DOHH2 (cell line): ENCODE data around the gene MTARC2.

Experiments
- H3F3A ChIP-seq: fragments of 200-600 bp; sonication (generic), shearing (Covaris generic); 2 replicates; pipeline ENCODE4 v1.6.0; 2016; ENCODE audit warnings: antibody characterized with exemption, mild to moderate bottlenecking; ENCODE audit not compliant: control insufficient read depth, insufficient read depth
- H3K27ac ChIP-seq: fragments of 200-600 bp; sonication (generic); 2 replicates; pipeline ENCODE4 v1.5.1; 2014; ENCODE audit warnings: low read depth, mild to moderate bottlenecking, low read length, moderate library complexity
- H3K27me3 ChIP-seq: fragments of 200-600 bp; sonication (generic); 2 replicates; pipeline ENCODE4 v1.6.1; 2014; ENCODE audit warnings: mild to moderate bottlenecking, low read length, mixed read lengths; ENCODE audit not compliant: control insufficient read depth
- H3K36me3 ChIP-seq: fragments of 200-600 bp; sonication (generic); 2 replicates; pipeline ENCODE4 v1.6.1; 2014; ENCODE audit warnings: mild to moderate bottlenecking, low read length, moderate library complexity, mixed read lengths; ENCODE audit not compliant: control insufficient read depth
- H3K4me1 ChIP-seq: fragments of 200-600 bp; sonication (generic); 2 replicates; pipeline ENCODE4 v1.6.1; 2014; ENCODE audit warnings: mild to moderate bottlenecking, low read length, mixed read lengths; ENCODE audit not compliant: control insufficient read depth
- H3K4me2 ChIP-seq: fragments of 200-600 bp; sonication (generic); 2 replicates; pipeline ENCODE4 v1.6.0; 2014; ENCODE audit warnings: mild to moderate bottlenecking, low read length, moderate library complexity
- H3K4me3 ChIP-seq: fragments of 200-600 bp; sonication (generic); 2 replicates; pipeline ENCODE4 v1.5.1; 2014; ENCODE audit warnings: mild to moderate bottlenecking, low read length, mixed read lengths
- H3K79me2 ChIP-seq: fragments of 200-600 bp; sonication (generic); 2 replicates; pipeline ENCODE4 v1.6.1; 2014; ENCODE audit warnings: mild to moderate bottlenecking, low read length, mixed read lengths; ENCODE audit not compliant: control insufficient read depth
- H3K9me2 ChIP-seq: fragments of 200-600 bp; sonication (generic); replicated peaks from 2 replicates; pipeline ENCODE4 v1.6.1; 2014; ENCODE audit warnings: mild to moderate bottlenecking, low read length, mixed read lengths; ENCODE audit not compliant: control insufficient read depth
- H3K9me3 ChIP-seq: fragments of 200-600 bp; sonication (generic); 2 replicates; pipeline ENCODE4 v1.6.1; 2014; ENCODE audit warnings: antibody characterized with exemption, low read length, mixed read lengths; ENCODE audit not compliant: control insufficient read depth, insufficient read depth
- H4K20me1 ChIP-seq: fragments of 200-600 bp; sonication (generic); 2 replicates; pipeline ENCODE4 v1.6.0; 2014; ENCODE audit warnings: low read depth, mild to moderate bottlenecking, antibody characterized with exemption, low read length, moderate library complexity; ENCODE audit not compliant: control insufficient read depth, insufficient read depth
- EZH2phosphoT487 ChIP-seq: fragments of 200-600 bp; sonication (generic); IDR thresholded peaks from 2 replicates; pipeline ENCODE4 v1.6.1; 2017; ENCODE audit warnings: borderline replicate concordance, mild to moderate bottlenecking, antibody characterized with exemption, low read length, moderate library complexity, mixed read lengths
- TF ChIP-seq, protein P1 (sequence below): fragments of 200-600 bp; sonication (generic); IDR thresholded peaks from one replicate; pipeline ENCODE4 v1.5.1; 2014; ENCODE audit warnings: antibody characterized with exemption, mild to moderate bottlenecking, low read depth, low read length; ENCODE audit not compliant: poor library complexity, severe bottlenecking

Gene MTARC2

DNA sequence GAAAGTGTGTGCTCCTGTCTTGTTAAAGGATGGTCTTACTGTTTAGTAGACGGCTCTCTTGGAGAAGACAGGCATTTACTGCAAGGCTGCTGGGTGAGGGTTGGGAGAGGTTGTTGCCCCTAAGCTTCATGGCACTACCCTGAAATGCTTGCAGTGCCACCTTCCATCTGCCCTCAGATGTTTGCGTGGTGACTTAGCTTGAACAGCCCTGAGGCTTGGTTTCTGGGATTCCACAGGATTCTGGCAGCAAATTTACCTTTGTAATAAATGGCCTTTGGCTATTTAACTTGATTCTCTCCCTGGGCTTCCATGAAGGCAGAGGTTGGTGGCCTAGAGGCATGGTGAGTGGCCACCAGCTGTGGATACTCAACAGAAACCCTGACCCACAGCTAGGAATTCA, 50.2 kb downstream of the MTARC2 start:
- TF ChIP-seq, protein P1, sequence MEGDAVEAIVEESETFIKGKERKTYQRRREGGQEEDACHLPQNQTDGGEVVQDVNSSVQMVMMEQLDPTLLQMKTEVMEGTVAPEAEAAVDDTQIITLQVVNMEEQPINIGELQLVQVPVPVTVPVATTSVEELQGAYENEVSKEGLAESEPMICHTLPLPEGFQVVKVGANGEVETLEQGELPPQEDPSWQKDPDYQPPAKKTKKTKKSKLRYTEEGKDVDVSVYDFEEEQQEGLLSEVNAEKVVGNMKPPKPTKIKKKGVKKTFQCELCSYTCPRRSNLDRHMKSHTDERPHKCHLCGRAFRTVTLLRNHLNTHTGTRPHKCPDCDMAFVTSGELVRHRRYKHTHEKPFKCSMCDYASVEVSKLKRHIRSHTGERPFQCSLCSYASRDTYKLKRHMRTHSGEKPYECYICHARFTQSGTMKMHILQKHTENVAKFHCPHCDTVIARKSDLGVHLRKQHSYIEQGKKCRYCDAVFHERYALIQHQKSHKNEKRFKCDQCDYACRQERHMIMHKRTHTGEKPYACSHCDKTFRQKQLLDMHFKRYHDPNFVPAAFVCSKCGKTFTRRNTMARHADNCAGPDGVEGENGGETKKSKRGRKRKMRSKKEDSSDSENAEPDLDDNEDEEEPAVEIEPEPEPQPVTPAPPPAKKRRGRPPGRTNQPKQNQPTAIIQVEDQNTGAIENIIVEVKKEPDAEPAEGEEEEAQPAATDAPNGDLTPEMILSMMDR = no peak
- no peak for TF ChIP-seq EZH2phosphoT487
- no peaks in the 10 kb centered on the region for H3K79me2 ChIP-seq
- H3K4me3 ChIP-seq = no peak overlapping the region
- H3K9me2 ChIP-seq = no peaks in the 10 kb centered on the region
- H3K36me3 ChIP-seq = no peaks in the 10 kb centered on the region
- H3K27ac ChIP-seq = no peak overlapping the region
- H3K9me3 ChIP-seq = no peaks in the 10 kb centered on the region
- H3K4me1 ChIP-seq = no peaks in the 10 kb centered on the region
- no peak overlapping the region for H3K4me2 ChIP-seq
- no peaks in the 10 kb centered on the region for H3F3A ChIP-seq
- no peaks in the 10 kb centered on the region for H4K20me1 ChIP-seq
- no peaks in the 10 kb centered on the region for H3K27me3 ChIP-seq

DNA sequence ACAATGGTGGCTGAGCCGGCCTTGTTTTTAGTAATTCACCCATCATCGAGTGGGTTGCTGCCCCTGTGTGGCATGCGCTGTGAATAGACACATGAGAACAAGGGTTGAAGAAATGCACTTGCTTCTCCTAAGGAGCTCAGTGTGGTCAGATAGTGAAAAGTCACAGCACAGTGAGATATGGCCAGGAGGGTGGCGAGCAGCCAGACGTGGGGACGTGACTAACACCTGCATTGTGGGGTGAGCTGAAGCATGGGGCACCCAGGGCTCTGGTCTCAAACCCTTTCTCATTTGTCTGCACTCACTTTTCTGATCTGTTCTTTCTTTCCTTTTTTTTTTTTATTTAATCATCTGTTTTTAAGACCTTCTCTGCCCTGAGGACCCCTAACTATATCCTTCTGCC, 52.1 kb downstream of the MTARC2 start:
- Histone ChIP-seq H3K27ac (no peak overlapping the region), H3K4me2 (no peak overlapping the region), H4K20me1 (no peaks in the 10 kb centered on the region), H3K4me1 (no peaks in the 10 kb centered on the region), H3F3A (no peaks in the 10 kb centered on the region), H3K9me3 (no peaks in the 10 kb centered on the region), H3K36me3 (no peaks in the 10 kb centered on the region), H3K27me3 (no peaks in the 10 kb centered on the region), H3K4me3 (no peak overlapping the region), H3K79me2 (no peaks in the 10 kb centered on the region), H3K9me2 (no peaks in the 10 kb centered on the region)
- no peak for TF ChIP-seq EZH2phosphoT487
- TF ChIP-seq, protein P1 = no peak

- H3F3A ChIP-seq = no peaks in the 10 kb centered on the region
- no peaks in the 10 kb centered on the region for H4K20me1 ChIP-seq
- no peaks in the 10 kb centered on the region for H3K4me1 ChIP-seq
- no peaks in the 10 kb centered on the region for H3K36me3 ChIP-seq
- H3K27me3 ChIP-seq = peaks cover 3% of the 10 kb centered on the region; the same call in 1 of the 2 replicates
- H3K27ac ChIP-seq = no peak overlapping the region
- TF ChIP-seq, protein P1 = peak; percentile 79
- TF ChIP-seq EZH2phosphoT487 = no peak
- H3K4me3 ChIP-seq = no peak overlapping the region
- no peaks in the 10 kb centered on the region for H3K79me2 ChIP-seq
- H3K9me2 ChIP-seq = no peaks in the 10 kb centered on the region
- no peaks in the 10 kb centered on the region for H3K9me3 ChIP-seq
- no peak overlapping the region for H3K4me2 ChIP-seq
These were observed 55.5 kb downstream of the MTARC2 start for GRCh38 chr1:220803401-220804201.
